GM18511 (cell line): ENCODE measurements around the gene MEIG1.
"Not testable (repeated sequence)": the region's sequence is repeated elsewhere in the genome, so short reads cannot be mapped to it uniquely, and the experiment has no call there.

Experiments used
- ATAC-seq: cut with Tn5 transposase; IDR thresholded peaks from one replicate; pipeline ENCODE4 v1.9.1; 2021; ENCODE audit warnings: mild to moderate bottlenecking, moderate library complexity; ENCODE audit not compliant: unreplicated experiment

Gene MEIG1

DNA sequence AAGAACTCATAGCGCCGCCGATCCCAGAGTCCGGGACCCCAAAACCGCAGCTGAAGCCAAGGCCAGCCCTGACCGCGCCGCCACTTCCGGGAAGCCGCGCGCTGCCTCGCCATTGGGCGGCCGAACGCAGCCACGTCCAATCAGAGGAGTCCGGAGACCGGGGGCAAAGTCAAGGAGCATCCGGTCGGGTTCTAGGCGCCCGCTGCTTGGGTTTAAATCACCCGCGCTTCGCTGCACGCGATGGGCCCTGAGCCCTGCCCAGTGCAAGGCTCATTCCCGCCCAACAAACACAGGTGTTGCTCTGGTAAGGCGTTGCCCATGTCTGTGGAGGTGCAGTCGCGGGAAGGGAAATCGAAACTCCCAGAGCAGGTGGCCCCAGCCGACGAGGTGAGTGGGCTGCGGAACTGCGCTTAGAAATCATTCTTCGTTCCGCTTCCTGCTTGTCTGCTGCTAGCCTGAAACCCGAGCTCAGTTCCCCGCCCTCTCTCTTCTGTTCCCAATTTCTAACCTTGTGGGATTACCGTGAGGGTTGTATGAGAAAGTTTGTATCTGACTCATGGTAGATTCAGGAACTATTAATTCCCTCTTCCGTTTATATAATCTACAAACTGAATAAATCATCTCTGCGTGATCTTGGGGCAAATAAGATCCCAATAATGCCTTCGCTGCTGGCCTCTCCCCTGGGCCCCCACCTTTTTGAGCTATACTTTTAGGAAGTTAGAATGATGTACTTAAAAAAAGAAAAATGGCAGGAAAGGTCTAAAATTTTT, 5.0 kb upstream of the MEIG1 start, which contains the start of gene DCLRE1C:
Gene DCLRE1C, minus strand, starts transcription at position 96 of the 770 bp plus-strand sequence. Its CDS starts 86 bp downstream, at position 10.
- ATAC-seq: peak; percentile 77

DNA sequence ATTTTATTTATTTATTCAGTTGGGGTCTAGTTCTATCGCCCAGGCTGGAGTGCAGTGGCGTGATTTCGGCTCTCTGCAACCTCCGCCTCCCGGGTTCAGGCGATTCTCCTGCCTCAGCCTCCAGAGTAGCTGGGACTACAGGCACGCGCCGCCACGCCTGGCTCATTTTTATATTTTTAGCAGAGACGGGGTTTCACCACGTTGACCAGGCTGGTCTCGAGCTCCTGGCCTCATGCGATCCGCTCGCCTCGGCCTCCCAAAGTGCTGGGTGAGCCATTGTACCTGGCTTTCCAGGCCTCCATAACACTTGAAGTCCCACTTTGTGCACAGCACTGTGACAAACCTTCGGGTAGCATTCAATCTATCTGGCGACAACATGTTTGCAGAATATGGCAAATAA, 4.3 kb upstream of the MEIG1 start:
- ATAC-seq: no peak

DNA sequence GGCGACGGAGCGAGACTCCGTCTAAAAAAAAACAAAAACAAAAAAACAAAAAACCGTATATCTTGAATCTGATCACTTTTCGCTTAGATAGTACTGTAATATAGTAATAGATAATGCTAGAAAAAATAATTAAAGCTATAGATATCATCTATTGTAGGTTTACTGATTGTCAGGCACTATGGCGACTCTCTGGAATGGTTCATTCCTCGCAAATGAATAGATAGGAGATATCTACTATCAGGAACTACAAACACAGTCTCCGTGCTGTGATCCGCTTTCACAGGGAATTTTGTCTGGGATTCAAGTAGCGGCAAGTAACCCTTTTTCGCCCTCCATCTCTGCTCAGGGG, 342 bp upstream of the MEIG1 start:
- ATAC-seq: no peak

DNA sequence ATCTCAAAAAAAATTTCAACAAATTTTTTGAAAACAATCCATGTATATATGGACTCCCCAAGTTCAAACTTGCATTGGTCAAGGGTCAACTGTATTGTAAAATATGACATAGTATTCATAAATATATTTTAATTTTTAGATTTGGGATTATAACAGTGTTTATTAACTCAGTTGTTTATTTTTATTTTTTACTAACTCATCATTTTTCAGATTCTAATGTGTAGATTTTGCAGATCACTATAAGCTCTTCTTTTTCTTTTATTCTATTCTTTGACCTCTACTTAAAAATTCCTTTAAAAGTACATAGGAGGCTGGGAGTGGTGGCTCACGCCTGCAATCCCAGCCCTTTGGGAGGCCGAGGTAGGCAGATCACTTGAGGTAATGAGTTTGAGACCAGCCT, 8.7 kb downstream of the MEIG1 start:
- no peak for ATAC-seq

DNA sequence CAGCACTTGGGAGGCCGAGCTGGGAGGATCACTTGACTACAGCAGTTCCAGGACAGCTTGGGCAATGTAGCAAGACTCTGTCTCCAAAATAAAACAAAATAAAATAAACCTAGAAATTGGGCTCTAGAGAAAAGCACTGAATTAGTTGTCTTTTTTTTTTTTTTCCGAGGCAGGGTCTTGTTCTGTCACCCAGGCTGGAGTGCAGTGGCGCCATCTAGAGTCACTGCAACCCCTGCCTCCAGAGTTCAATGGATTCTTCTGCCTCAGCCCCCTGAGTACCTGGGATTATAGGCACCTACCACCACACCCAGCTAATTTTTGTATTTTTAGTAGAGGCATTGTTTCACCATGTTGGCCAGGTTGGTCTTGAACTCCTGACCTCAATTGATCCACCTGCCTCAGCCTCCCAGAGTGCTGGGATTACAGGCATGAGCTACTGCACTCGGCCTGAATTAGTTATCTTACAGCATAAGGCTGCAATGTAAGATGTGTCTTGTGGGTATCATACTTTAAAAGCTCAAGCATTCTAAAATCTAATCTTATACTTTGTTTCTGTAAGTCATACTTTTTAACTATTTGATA, 12.8 kb downstream of the MEIG1 start:
- no peak for ATAC-seq

DNA sequence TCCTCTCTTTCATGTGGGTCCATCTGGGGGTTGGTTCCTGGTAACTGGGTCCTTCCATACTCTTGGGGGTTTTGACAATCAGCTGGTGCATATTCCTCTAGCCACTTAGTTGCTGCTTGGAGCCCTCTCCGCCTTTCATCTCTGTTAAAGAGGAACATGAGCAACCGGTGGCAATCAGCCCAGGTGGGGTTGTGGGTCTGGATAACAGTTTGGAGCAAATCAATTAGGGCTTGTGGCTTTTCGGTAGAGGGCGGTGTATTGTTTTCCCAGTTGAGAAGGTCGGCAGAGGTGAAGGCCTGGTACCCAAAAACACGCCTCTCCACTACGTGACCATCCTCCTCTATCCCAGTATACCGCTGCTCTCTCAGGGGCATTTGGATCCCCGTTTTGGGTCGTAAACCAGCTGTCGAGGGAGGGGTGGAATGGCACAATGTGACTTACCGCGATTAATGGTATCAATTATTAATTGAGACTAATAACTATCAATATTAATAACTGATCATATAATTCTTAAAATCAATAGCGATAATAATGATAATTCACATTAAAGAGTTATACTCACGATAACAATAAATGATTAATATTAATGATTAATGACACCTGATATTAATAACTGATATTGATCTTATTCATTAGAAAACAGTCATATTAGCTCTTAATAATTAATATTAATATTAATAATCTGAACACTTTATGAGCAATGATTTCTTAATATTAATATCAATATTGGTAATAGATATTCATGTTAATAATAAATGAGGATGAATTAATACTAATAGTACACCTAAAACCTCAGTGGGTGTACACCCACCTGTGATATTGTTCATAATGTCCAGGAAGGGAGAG, 15.2 kb downstream of the MEIG1 start:
- ATAC-seq: not testable (repeated sequence)

GRCh38 chr10:14975672-14976273, 16.6 kb downstream of the MEIG1 start:
- no peak for ATAC-seq

DNA sequence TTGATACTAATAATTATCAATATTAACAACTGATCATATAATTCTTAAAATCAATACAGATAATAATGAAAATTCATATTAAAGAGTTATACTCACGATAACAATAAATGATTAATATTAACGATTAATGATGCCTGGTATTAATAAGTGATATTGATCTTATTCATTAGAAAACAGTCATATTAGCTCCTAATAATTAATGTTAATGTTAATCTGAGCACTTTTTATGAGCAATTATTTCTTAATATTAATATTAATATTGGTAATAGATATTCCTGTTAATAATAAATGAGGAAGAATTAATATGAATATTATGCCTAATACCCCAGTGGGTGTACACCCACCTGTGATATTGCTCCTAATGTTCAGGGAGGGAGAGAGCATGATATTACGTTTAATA, 23.6 kb downstream of the MEIG1 start:
- ATAC-seq: no peak

- not testable (repeated sequence) for ATAC-seq
Measured at GRCh38 chr10:14989552-14989951, 30.4 kb downstream of the MEIG1 start.

DNA sequence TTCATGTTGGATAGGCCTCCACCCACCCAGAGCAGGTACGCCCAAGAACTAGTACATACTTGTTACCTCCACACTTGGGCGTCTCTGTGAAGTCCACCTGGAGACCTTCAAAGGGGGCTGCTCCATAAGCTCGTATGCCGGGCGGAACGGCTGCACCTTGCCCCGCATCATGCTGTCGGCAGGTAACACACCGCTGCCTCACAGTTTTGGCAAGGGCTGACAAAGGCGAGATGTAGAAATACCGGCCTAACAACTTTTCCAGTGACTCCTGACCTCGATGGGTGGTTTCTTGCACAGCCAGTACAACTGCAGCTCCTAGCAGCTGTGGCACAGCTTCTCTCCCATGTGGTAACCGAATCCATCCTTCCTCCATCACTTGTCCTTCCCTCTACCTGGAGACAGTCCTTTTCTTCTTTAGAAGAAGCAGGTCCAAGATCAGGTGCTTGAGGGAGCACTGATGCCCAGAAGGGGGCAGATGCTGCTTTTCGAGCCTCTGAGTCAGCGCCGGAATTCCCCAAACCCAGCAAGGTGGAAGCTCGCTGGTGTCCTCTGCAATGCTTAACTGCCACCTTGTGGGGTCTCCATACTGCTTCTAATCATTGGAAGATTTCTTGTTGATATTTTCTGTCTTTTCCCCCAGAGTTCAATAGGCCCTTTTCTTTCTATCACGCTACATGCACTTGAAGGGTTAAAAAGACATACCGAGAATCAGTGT, 32.0 kb downstream of the MEIG1 start:
- ATAC-seq: not testable (repeated sequence)

GRCh38 chr10:14992336-14992735, 33.1 kb downstream of the MEIG1 start:
- ATAC-seq: not testable (repeated sequence)

GRCh38 chr10:14993500-14994455, 34.6 kb downstream of the MEIG1 start:
- ATAC-seq: not testable (repeated sequence)

DNA sequence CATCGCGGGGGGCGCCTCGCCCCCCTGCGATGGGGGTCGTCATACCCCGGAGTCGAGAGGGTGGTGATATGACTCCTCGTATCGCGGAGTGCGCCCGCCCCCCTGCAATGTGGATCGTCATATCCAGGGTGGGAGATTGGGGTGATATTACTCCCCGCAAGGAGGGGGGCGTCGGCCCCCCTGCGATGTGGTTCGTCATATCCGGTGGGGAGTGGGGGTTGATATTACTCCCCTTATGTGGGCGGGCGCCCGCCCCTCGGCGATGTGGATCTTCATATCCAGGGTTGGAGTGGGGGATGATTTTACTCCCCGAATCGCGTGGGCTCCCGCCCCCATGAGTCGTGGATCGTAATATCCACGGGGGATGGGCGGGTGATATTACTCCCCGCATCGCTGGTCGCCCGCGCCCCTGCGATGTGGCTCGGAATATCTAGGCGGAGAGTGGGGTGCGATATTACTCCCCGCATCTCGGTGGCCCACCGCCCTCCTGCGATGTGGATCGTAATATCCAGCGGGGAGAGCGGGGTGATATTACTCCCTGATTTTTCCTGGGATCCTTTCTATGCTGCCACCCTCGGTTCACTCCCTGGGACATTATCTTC, 36.9 kb downstream of the MEIG1 start:
- no peak for ATAC-seq

DNA sequence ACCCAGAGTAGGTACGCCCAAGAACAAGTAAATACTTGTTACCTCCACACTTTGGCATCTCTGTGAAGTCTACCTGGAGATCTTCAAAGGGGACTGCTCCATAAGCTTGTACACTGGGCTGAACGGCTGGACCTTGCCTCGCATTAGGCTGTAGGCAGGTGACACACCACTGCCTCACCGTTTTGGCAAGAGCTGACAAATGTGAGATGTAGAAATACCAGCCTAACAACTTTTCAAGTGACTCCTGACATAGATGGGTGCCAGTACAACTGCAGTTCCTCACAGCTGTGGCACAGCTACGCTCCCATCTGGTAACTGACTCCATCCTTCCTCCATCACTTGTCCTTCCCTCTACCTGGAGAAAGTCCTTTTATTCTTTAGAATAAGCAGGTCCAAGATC, 54.3 kb downstream of the MEIG1 start:
- not testable (repeated sequence) for ATAC-seq

DNA sequence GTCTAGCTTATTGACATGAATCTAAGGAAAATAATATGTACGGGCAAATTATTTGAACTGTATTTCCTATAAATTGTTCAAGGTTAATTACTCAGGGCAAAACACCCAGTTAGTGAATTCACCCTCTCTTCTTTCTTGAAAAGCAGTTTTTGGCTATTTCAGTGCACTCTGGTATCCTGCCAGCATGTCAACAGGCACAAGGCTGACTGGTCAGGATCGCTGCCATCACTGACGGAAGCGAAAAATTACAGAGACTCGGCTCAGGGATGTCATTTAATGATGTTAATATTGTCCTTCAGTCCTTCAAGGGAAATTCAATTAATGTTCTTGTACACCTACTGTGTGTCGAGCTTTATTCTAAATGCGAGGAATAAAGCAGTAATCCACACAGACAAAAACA, 56.3 kb downstream of the MEIG1 start:
- ATAC-seq: no peak

DNA sequence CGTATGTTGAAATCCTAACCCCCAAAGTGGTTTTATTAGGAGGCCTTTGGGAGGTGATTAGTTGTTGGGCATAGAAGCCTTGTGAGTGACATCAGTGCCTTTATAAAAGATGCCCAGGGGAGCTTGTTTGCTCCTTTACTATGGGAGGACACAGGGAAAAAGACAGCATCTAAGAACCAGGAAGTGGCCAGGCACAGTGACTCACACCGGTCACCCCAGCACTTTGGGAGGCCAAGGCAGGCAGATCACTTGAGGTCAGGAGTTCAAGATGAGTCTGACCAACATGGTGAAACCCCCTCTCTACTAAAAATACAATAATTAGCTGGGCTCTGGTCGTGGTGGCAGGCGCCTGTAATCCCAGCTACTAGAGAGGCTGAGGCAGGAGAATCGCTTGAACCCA, 61.8 kb downstream of the MEIG1 start:
- not testable (repeated sequence) for ATAC-seq
